ENCODE data around the gene SFPQ.
"Not testable (repeated sequence)": the region's sequence is repeated elsewhere in the genome, so short reads cannot be mapped to it uniquely, and the experiment has no call there.

The SFPQ gene

DNA sequence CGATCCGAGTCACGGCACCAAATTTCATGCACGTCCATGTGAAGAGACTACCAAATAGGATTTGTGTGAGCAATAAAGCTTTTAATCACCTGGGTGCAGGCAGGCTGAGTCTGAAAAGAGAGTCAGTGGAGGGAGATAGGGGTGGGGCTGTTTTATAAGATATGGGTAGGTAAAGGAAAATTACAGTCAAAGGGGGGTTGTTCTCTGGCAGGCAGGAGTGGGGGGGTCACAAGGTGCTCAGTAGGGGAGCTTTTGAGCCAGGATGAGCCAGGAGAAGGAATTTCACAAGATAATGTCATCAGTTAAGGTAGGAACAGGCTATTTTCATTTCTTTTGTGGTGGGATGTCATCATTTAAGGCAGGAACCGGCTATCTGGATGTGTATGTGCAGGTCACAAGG, 55.4 kb downstream of the SFPQ start:
- not testable (repeated sequence) for DNase-seq (ENCODE audit: low spot score)

DNA sequence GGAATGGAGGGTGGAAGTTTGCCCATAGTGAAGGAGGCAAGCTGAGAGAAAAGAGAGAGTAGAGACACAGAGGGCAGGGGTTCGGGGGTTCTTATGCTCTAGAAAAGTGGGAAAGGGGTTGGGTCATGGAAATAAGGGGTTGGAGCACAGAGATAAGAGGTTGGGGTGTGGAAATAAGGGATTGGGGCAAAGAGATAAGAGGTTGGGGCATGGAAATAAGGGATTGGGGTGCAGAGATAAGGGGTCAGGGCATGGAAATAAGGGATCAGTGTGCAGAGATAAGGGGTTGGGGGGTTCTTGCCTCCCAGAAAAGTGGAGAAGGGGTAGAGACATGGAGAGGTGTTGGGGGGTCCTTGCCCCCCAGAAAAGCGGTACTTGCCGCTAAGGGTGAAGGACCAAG, 56.2 kb downstream of the SFPQ start:
- no peak for DNase-seq (ENCODE audit: low spot score)

All from GM03348 (cell line).